Activated naive CD4-positive, alpha-beta T cell (primary cell): ENCODE data around the gene FGF18.

Experiments used
- DNase-seq, 4 experiments: peaks; one replicate each; lab custom pipeline; 2025; lab: John Stamatoyannopoulos, UW

The FGF18 gene

GRCh38 chr5:171442287-171443042 lies 23.0 kb downstream of the FGF18 start:
- DNase-seq, result no peak

GRCh38 chr5:171444582-171444981 lies 25.1 kb downstream of the FGF18 start:
- no peak for DNase-seq

GRCh38 chr5:171445644-171446516 lies 26.4 kb downstream of the FGF18 start:
- no peak for DNase-seq

- no peak for DNase-seq
These were observed 27.8 kb downstream of the FGF18 start for GRCh38 chr5:171447226-171447625.

GRCh38 chr5:171449426-171449825 lies 30.0 kb downstream of the FGF18 start:
- DNase-seq, result no peak

- no peak for DNase-seq
These were observed 31.2 kb downstream of the FGF18 start for GRCh38 chr5:171450423-171451331.

GRCh38 chr5:171451421-171451820 lies 32.0 kb downstream of the FGF18 start:
- DNase-seq, result no peak

GRCh38 chr5:171453056-171453725 lies 33.7 kb downstream of the FGF18 start:
- no peak for DNase-seq

GRCh38 chr5:171453988-171454387 lies 34.5 kb downstream of the FGF18 start:
- no peak for DNase-seq

GRCh38 chr5:171454549-171454948 lies 35.1 kb downstream of the FGF18 start:
- DNase-seq, result no peak

GRCh38 chr5:171455522-171455921 lies 36.1 kb downstream of the FGF18 start:
- DNase-seq, result no peak

- no peak for DNase-seq
These were observed 37.9 kb downstream of the FGF18 start for GRCh38 chr5:171457208-171457981.

GRCh38 chr5:171459839-171460238 lies 40.4 kb downstream of the FGF18 start:
- no peak for DNase-seq

- DNase-seq, result no peak
These were observed 42.9 kb downstream of the FGF18 start for GRCh38 chr5:171462136-171462927.

GRCh38 chr5:171462928-171463861 lies 43.7 kb downstream of the FGF18 start:
- no peak for DNase-seq

- DNase-seq, result no peak
These were observed 44.4 kb downstream of the FGF18 start for GRCh38 chr5:171463862-171464229.

GRCh38 chr5:171464829-171465228 lies 45.4 kb downstream of the FGF18 start:
- no peak for DNase-seq

- no peak for DNase-seq
These were observed 47.7 kb downstream of the FGF18 start for GRCh38 chr5:171467107-171467506.

- no peak for DNase-seq
These were observed 49.9 kb downstream of the FGF18 start for GRCh38 chr5:171469326-171469725.
